GM19099 (cell line): ENCODE results near the gene ADGRA1.

Experiments used
- POLR2A ChIP-seq: IDR thresholded peaks from 3 replicates; pipeline ENCODE4 v1.6.1; 2011; ENCODE audit warnings: low read depth; ENCODE audit not compliant: insufficient read length; ENCODE audit errors: extremely low read depth

The ADGRA1 gene

GRCh38 chr10:133113146-133113830 lies 25.6 kb downstream of the ADGRA1 start:
- no peak for TF ChIP-seq POLR2A

- TF ChIP-seq POLR2A: no peak
Measured at GRCh38 chr10:133113847-133114246, 26.1 kb downstream of the ADGRA1 start.

GRCh38 chr10:133114251-133114650 lies 26.5 kb downstream of the ADGRA1 start:
- TF ChIP-seq POLR2A: no peak

- no peak for TF ChIP-seq POLR2A
Measured at GRCh38 chr10:133114726-133115452, 27.2 kb downstream of the ADGRA1 start.

GRCh38 chr10:133115453-133115842 lies 27.7 kb downstream of the ADGRA1 start:
- TF ChIP-seq POLR2A: no peak

GRCh38 chr10:133115976-133116375 lies 28.3 kb downstream of the ADGRA1 start:
- no peak for TF ChIP-seq POLR2A

GRCh38 chr10:133116455-133116854 lies 28.7 kb downstream of the ADGRA1 start:
- no peak for TF ChIP-seq POLR2A

GRCh38 chr10:133117036-133117687 lies 29.4 kb downstream of the ADGRA1 start:
- no peak for TF ChIP-seq POLR2A

GRCh38 chr10:133117688-133118071 lies 30.0 kb downstream of the ADGRA1 start:
- TF ChIP-seq POLR2A: no peak

- no peak for TF ChIP-seq POLR2A
Measured at GRCh38 chr10:133121479-133121878, 33.8 kb downstream of the ADGRA1 start.

- no peak for TF ChIP-seq POLR2A
Measured at GRCh38 chr10:133122171-133122935, 34.6 kb downstream of the ADGRA1 start.

- no peak for TF ChIP-seq POLR2A
Measured at GRCh38 chr10:133123050-133123745, 35.5 kb downstream of the ADGRA1 start.

GRCh38 chr10:133123746-133124356 lies 36.1 kb downstream of the ADGRA1 start:
- no peak for TF ChIP-seq POLR2A

- no peak for TF ChIP-seq POLR2A
Measured at GRCh38 chr10:133124357-133125211, 36.9 kb downstream of the ADGRA1 start.

GRCh38 chr10:133125901-133126300 lies 38.2 kb downstream of the ADGRA1 start:
- TF ChIP-seq POLR2A: no peak
